Activated CD8-positive, alpha-beta memory T cell treated with anti-CD3 and anti-CD28 coated beads for 36 hours (primary cell): ENCODE measurements around the gene KLHL10. TPM values are rescaled to one million over a fixed set of nuclear protein-coding genes. Genes with fewer than 3 reads are reported as not detected.
"Not testable (repeated sequence)": the region's sequence is repeated elsewhere in the genome, so short reads cannot be mapped to it uniquely, and the experiment has no call there.

ENCODE experiments used
- CTCF ChIA-PET: fragments of 350-600 bp; sonication (Branson Sonifier 250); formaldehyde crosslinking; loops from one replicate; lab custom pipeline; 2021; ENCODE audit warnings: antibody characterized with exemption; lab: Charles Lee
- POLR2A ChIA-PET: fragments of 350-600 bp; sonication (Branson Sonifier 250); formaldehyde crosslinking; loops from one replicate; lab custom pipeline; 2021; ENCODE audit warnings: antibody characterized with exemption; lab: Charles Lee
- total RNA-seq, 2 experiments: library from RNA; stranded (reverse); gene quantifications; one replicate each; pipeline ENCODE4 v1.2.3, GENCODE V29; 2021

Gene KLHL10
- total RNA-seq, 2 experiments from 2014 or later, result 0.08 to 0.17 TPM

GRCh38 chr17:41811549-41812380 lies 25.9 kb upstream of the KLHL10 start, which contains the start of gene P3H4:
Gene P3H4 (minus strand): TSS chr17:41811949. CDS start chr17:41811915, 34 bp downstream.
- ChIA-PET POLR2A (interaction anchor here (0.5 to 1.3 kb wide), 5 partner anchors 23 to 123 kb away, joined by 3 to 7 read pairs (median 3); partner anchors contain the start of genes EIF1 and KLHL11), CTCF (interaction anchor here (0.6 to 3.0 kb wide), 14 partner anchors 10 to 1583 kb away, joined by 3 to 17 read pairs (median 4); no protein-coding TSS in a partner anchor)

DNA sequence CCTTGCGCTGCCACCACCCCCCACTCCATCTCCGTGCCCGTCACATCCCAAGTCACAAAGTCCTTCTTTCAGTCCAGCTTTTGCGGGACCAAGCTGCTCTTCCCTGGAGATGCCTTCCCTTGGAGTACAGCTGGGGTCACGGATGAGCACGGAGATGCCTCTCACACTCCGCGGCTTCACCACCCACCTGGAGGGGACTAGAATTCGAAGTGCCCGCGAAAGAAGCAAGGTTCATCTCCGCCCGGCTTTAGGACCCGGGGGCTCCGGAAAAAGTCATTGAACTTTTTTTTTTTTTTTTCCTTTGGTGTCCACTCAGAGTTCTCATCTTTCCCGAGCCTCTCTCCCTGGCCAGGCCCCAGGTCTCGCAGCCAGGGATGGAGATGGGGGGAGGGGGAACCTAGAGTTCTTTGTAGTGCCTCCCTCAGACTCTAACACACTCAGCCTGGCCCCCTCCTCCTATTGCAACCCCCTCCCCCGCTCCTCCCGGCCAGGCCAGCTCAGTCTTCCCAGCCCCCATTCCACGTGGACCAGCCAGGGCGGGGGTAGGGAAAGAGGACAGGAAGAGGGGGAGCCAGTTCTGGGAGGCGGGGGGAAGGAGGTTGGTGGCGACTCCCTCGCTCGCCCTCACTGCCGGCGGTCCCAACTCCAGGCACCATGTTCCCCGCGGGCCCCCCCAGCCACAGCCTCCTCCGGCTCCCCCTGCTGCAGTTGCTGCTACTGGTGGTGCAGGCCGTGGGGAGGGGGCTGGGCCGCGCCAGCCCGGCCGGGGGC lies 25.1 kb upstream of the KLHL10 start, which contains the start of gene FKBP10:
Gene FKBP10, plus strand, starts transcription at position 624 of the 771 bp plus-strand sequence. Its CDS starts 31 bp downstream, at position 655.
- ChIA-PET CTCF (interaction anchor here (1.2 to 3.0 kb wide), 5 partner anchors 11 to 164 kb away, joined by 3 to 17 read pairs (median 5); no protein-coding TSS in a partner anchor), POLR2A (interaction anchor here (0.7 kb wide), 1 partner anchor 105 kb away, joined by 3 read pairs; no protein-coding TSS in a partner anchor)

- POLR2A ChIA-PET, result interaction anchor here (0.7 kb wide), 1 partner anchor 105 kb away, joined by 3 read pairs; no protein-coding TSS in a partner anchor
- CTCF ChIA-PET, result interaction anchor here (1.9 kb wide), 1 partner anchor 76 kb away, joined by 5 read pairs; no protein-coding TSS in a partner anchor
These were observed 24.4 kb upstream of the KLHL10 start for GRCh38 chr17:41813152-41813680.

DNA sequence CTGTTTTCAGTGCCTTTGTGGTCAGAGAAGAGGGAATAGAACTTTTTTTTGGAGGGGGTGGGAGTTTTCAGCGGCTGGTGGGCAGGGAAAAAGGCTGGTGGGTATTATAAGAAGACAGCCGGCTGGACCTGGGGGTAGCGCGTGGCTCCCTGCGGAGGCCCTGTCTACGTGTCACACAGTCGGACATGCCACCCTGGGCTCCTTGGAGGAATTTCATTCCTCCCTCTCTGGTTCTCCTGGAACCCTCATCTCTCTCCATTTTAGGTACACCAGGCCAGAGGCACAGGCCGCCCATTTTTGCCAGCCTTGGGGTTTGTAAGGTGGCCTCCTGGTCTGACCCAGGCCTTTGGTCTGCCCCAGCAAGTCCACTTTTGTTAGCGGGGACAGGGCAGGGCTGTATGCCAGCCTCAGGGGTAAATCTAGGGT lies 23.9 kb upstream of the KLHL10 start:
- ChIA-PET POLR2A (no interaction called here), CTCF (interaction anchor here (1.9 kb wide), 1 partner anchor 76 kb away, joined by 5 read pairs; no protein-coding TSS in a partner anchor)

DNA sequence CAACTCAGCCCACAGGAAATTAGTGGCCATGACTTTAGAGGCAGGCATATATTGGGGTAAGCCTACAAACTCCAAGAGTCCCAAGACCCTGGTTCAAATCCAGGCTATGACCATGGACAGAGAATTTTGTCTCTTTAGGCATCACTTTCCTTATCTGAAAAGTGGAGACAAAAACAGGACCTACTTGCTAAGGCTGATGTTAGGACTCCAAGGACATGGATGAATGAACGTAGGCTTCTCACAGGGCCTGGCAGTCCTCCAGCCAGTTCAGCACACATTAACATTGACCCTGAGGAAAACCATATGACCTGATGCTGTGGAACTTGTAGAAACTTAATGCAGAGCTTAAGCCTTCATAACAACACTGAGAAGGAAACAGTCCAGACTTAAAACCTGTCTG lies 23.4 kb upstream of the KLHL10 start:
- CTCF ChIA-PET, result no interaction called here

GRCh38 chr17:41816637-41817320 lies 20.8 kb upstream of the KLHL10 start:
- CTCF ChIA-PET, result no interaction called here
- POLR2A ChIA-PET, result no interaction called here

More for the DNA sequence above, 23.4 kb upstream of the KLHL10 start:
- POLR2A ChIA-PET, result no interaction called here

GRCh38 chr17:41818024-41818423 lies 19.6 kb upstream of the KLHL10 start:
- ChIA-PET POLR2A (no interaction called here), CTCF (no interaction called here)

DNA sequence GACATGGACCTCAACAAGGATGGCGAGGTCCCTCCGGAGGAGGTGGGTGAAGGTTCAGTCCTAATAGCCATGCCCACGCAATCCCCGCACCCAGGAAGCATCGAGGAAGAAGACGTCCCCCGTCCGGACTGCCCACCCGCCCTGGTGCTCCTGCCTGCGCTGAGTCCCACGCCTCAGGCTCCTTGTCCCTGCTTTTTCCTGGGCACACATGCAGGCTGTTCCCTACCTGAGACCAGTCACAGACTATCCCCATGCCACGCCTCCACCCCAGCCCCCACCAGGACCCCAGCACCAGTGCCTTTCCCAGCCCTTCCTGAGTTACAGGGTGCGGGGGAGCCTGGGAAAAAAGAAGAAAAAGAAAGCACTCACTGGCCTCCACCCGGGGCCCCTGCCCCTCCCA lies 15.8 kb upstream of the KLHL10 start:
- ChIA-PET CTCF (interaction anchor here (1.1 kb wide), 1 partner anchor 84 kb away, joined by 3 read pairs; no protein-coding TSS in a partner anchor), POLR2A (no interaction called here)

GRCh38 chr17:41822216-41823140 lies 15.1 kb upstream of the KLHL10 start:
- CTCF ChIA-PET, result interaction anchor here (1.1 to 1.2 kb wide), 2 partner anchors 20 to 85 kb away, joined by 3 to 5 read pairs; no protein-coding TSS in a partner anchor
- POLR2A ChIA-PET, result no interaction called here

GRCh38 chr17:41823141-41823524 lies 14.5 kb upstream of the KLHL10 start:
- POLR2A ChIA-PET, result interaction anchor here (0.6 kb wide), 1 partner anchor 8 kb away, joined by 4 read pairs; no protein-coding TSS in a partner anchor
- CTCF ChIA-PET, result interaction anchor here (1.1 to 1.2 kb wide), 2 partner anchors 21 to 85 kb away, joined by 3 to 5 read pairs; no protein-coding TSS in a partner anchor

- CTCF ChIA-PET, result interaction anchor here (1.2 kb wide), 1 partner anchor 21 kb away, joined by 5 read pairs; no protein-coding TSS in a partner anchor
- POLR2A ChIA-PET, result interaction anchor here (0.6 kb wide), 1 partner anchor 8 kb away, joined by 4 read pairs; no protein-coding TSS in a partner anchor
These were observed 14.0 kb upstream of the KLHL10 start for GRCh38 chr17:41823580-41823979.

DNA sequence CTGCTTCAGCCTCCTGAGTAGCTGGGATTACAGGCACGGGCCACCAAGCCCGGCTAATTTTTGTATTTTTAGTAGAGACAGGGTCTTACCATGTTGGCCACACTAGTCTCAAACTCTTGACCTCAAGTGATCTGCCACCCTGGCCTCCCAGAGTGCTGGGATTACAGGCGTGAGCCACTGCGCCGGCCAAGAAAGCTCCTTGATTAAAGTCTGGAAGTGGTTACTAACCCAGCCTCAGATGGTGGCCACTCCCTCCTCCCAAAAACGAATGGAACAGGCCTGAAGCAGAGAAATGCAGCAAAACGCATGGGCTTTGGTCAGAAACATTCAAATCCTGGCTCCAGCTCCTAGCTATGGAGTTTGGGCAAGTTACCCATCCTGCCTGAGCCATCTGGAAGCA lies 13.5 kb upstream of the KLHL10 start:
- POLR2A ChIA-PET, result no interaction called here
- CTCF ChIA-PET, result no interaction called here

GRCh38 chr17:41825175-41825845 lies 12.3 kb upstream of the KLHL10 start:
- ChIA-PET CTCF (no interaction called here), POLR2A (no interaction called here)

DNA sequence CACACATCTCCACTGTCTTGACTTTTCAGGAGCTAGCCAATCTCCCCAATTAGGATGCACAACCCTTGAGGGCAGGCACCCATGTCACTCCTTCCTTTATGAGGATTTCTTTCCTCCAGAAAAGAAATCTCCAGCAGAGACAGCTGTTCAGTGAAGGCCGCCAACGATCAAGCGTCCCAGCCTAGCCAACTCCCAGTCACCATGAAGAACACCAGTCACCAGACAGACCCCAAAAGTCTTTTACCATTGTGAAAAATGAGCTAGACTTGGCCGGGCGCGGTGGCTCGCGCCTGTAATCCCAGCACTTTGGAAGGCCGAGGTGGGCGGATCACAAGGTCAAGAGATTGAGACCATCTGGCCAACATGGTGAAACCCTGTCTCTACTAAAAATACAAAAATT lies 7.7 kb upstream of the KLHL10 start:
- CTCF ChIA-PET, result interaction anchor here (1.4 to 1.8 kb wide), 2 partner anchors 28 to 79 kb away, joined by 3 to 5 read pairs; no protein-coding TSS in a partner anchor
- POLR2A ChIA-PET, result not testable (repeated sequence)

- CTCF ChIA-PET, result interaction anchor here (0.5 to 1.8 kb wide), 7 partner anchors 22 to 1851 kb away, joined by 3 to 7 read pairs (median 3); partner anchors contain the start of gene P3H4
- POLR2A ChIA-PET, result interaction anchor here (0.9 kb wide), 1 partner anchor 33 kb away, joined by 3 read pairs; no protein-coding TSS in a partner anchor
These were observed 2.3 kb upstream of the KLHL10 start for GRCh38 chr17:41835214-41835799.
